Ectodermal cell (in vitro differentiated cells): ENCODE measurements around the gene ALPK3.

Experiments used
- H3K27ac ChIP-seq: 2 replicates; pipeline ENCODE4 v1.7.0; 2013; ENCODE audit warnings: mild to moderate bottlenecking, low read depth, low read length; ENCODE audit not compliant: insufficient read depth, poor library complexity, severe bottlenecking
- H3K27me3 ChIP-seq: 2 replicates; pipeline ENCODE4 v1.7.0; 2013; ENCODE audit warnings: mild to moderate bottlenecking, low read length; ENCODE audit not compliant: insufficient read depth, control insufficient read depth, poor library complexity, severe bottlenecking
- H3K36me3 ChIP-seq: one replicate; pipeline ENCODE4 v1.7.0; 2013; ENCODE audit warnings: low read length; ENCODE audit not compliant: control insufficient read depth, insufficient read depth
- H3K4me1 ChIP-seq: one replicate; pipeline ENCODE4 v1.7.0; 2013; ENCODE audit warnings: low read length; ENCODE audit not compliant: control insufficient read depth, insufficient read depth
- H3K4me3 ChIP-seq: 2 replicates; pipeline ENCODE4 v1.7.0; 2013; ENCODE audit warnings: low read depth, low read length, control low read depth; ENCODE audit not compliant: insufficient read depth
- H3K9me3 ChIP-seq: 2 replicates; pipeline ENCODE4 v1.7.0; 2013; ENCODE audit warnings: mild to moderate bottlenecking, low read length, moderate library complexity; ENCODE audit not compliant: control insufficient read depth
- WGBS, 2 experiments: methylation state at CpG; one replicate each; pipeline ENCODE4 v1.1.7; 2013; ENCODE audit warnings: missing lambda C conversion rate in 2 of 2; 5-methylcytosine and 5-hydroxymethylcytosine counted together

The ALPK3 gene

GRCh38 chr15:84903751-84904150 is 86.6 kb downstream of the ALPK3 start:
- no peak overlapping the region for H3K4me3 ChIP-seq
- no peaks in the 10 kb centered on the region for H3K4me1 ChIP-seq
- H3K36me3 ChIP-seq = no peaks in the 10 kb centered on the region
- H3K27me3 ChIP-seq = no peaks in the 10 kb centered on the region
- no peak overlapping the region for H3K27ac ChIP-seq
- H3K9me3 ChIP-seq = no peaks in the 10 kb centered on the region
- 82 to 86% methylated on average over 2 of the region's 2 CpGs for WGBS, 2 experiments

GRCh38 chr15:84904419-84904818 is 87.3 kb downstream of the ALPK3 start:
- Histone ChIP-seq H3K36me3 (no peaks in the 10 kb centered on the region), H3K4me1 (no peaks in the 10 kb centered on the region), H3K27ac (no peak overlapping the region), H3K27me3 (no peaks in the 10 kb centered on the region), H3K4me3 (no peak overlapping the region), H3K9me3 (no peaks in the 10 kb centered on the region)
- 92 to 97% methylated on average over 2 of the region's 2 CpGs for WGBS, 2 experiments

GRCh38 chr15:84905016-84905916 is 88.1 kb downstream of the ALPK3 start:
- Histone ChIP-seq H3K27me3 (no peaks in the 10 kb centered on the region), H3K36me3 (no peaks in the 10 kb centered on the region), H3K4me1 (no peaks in the 10 kb centered on the region), H3K27ac (no peak overlapping the region), H3K9me3 (no peaks in the 10 kb centered on the region), H3K4me3 (no peak overlapping the region)
- 90 to 93% methylated on average over 15 of the region's 15 CpGs for WGBS, 2 experiments

- no peaks in the 10 kb centered on the region for H3K9me3 ChIP-seq
- 94 to 97% methylated on average over 4 of the region's 4 CpGs for WGBS, 2 experiments
- H3K4me3 ChIP-seq = no peak overlapping the region
Measured at GRCh38 chr15:84907731-84908130, 90.6 kb downstream of the ALPK3 start.

GRCh38 chr15:84908564-84908963 is 91.4 kb downstream of the ALPK3 start:
- no peaks in the 10 kb centered on the region for H3K27me3 ChIP-seq
- no peak overlapping the region for H3K4me3 ChIP-seq
- no peak overlapping the region for H3K27ac ChIP-seq
- H3K4me1 ChIP-seq = no peaks in the 10 kb centered on the region
- H3K36me3 ChIP-seq = no peaks in the 10 kb centered on the region
- 66 to 71% methylated on average over 13 of the region's 13 CpGs for WGBS, 2 experiments
- no peaks in the 10 kb centered on the region for H3K9me3 ChIP-seq

More at GRCh38 chr15:84907731-84908130, 90.6 kb downstream of the ALPK3 start:
- no peak overlapping the region for H3K27ac ChIP-seq
- H3K27me3 ChIP-seq = no peaks in the 10 kb centered on the region
- H3K36me3 ChIP-seq = no peaks in the 10 kb centered on the region
- H3K4me1 ChIP-seq = no peaks in the 10 kb centered on the region

GRCh38 chr15:84909029-84909428 is 91.9 kb downstream of the ALPK3 start:
- no peaks in the 10 kb centered on the region for H3K27me3 ChIP-seq
- no peaks in the 10 kb centered on the region for H3K36me3 ChIP-seq
- no peak overlapping the region for H3K4me3 ChIP-seq
- no peak overlapping the region for H3K27ac ChIP-seq
- no peaks in the 10 kb centered on the region for H3K4me1 ChIP-seq
- no peaks in the 10 kb centered on the region for H3K9me3 ChIP-seq
- 76 to 85% methylated on average over 3 of the region's 3 CpGs for WGBS, 2 experiments

- H3K27me3 ChIP-seq = no peaks in the 10 kb centered on the region
- WGBS, 2 experiments = 90 to 93% methylated on average over 4 of the region's 4 CpGs
- no peak overlapping the region for H3K4me3 ChIP-seq
- H3K9me3 ChIP-seq = no peaks in the 10 kb centered on the region
- no peaks in the 10 kb centered on the region for H3K36me3 ChIP-seq
- H3K27ac ChIP-seq = no peak overlapping the region
- no peaks in the 10 kb centered on the region for H3K4me1 ChIP-seq
Measured at GRCh38 chr15:84909782-84910181, 92.6 kb downstream of the ALPK3 start.

GRCh38 chr15:84910928-84911623 is 93.9 kb downstream of the ALPK3 start:
- WGBS, 2 experiments = 92 to 95% methylated on average over 17 of the region's 17 CpGs
- Histone ChIP-seq H3K27me3 (no peaks in the 10 kb centered on the region), H3K4me1 (peaks cover 9% of the 10 kb centered on the region), H3K9me3 (no peaks in the 10 kb centered on the region), H3K27ac (no peak overlapping the region), H3K36me3 (no peaks in the 10 kb centered on the region), H3K4me3 (no peak overlapping the region)

GRCh38 chr15:84911879-84912660 is 94.9 kb downstream of the ALPK3 start:
- WGBS, 2 experiments = 83 to 86% methylated on average over 6 of the region's 6 CpGs
- H3K9me3 ChIP-seq = no peaks in the 10 kb centered on the region
- H3K36me3 ChIP-seq = no peaks in the 10 kb centered on the region
- no peak overlapping the region for H3K4me3 ChIP-seq
- peaks cover 9% of the 10 kb centered on the region for H3K4me1 ChIP-seq
- H3K27ac ChIP-seq = no peak overlapping the region
- no peaks in the 10 kb centered on the region for H3K27me3 ChIP-seq

- H3K9me3 ChIP-seq = no peaks in the 10 kb centered on the region
- WGBS, 2 experiments = 93 to 94% methylated on average over 2 of the region's 2 CpGs
- no peaks in the 10 kb centered on the region for H3K27me3 ChIP-seq
Measured at GRCh38 chr15:84913360-84913723, 96.2 kb downstream of the ALPK3 start.

More at GRCh38 chr15:84913360-84913723, 96.2 kb downstream of the ALPK3 start:
- no peak overlapping the region for H3K4me3 ChIP-seq
- H3K27ac ChIP-seq = no peak overlapping the region
- H3K4me1 ChIP-seq = peaks cover 9% of the 10 kb centered on the region
- H3K36me3 ChIP-seq = no peaks in the 10 kb centered on the region
